Neural progenitor cell (in vitro differentiated cells): ENCODE results near the gene STK10. TPM values are rescaled to one million over a fixed set of nuclear protein-coding genes. Genes with fewer than 3 reads are reported as not detected.

Experiments used
- DNase-seq: peaks from one replicate; pipeline ENCODE4 v3.0.0-alpha.2; 2016; ENCODE audit warnings: low spot score
- H2AFZ ChIP-seq: fragments of 200-600 bp; sonication (generic); replicated peaks from 2 replicates; pipeline ENCODE4 v1.6.1; 2016; ENCODE audit warnings: antibody characterized with exemption
- H3F3A ChIP-seq: fragments of 200-600 bp; sonication (generic); 2 replicates; pipeline ENCODE4 v1.6.1; 2016; ENCODE audit warnings: antibody characterized with exemption, low read depth
- H3K27ac ChIP-seq: fragments of 200-600 bp; sonication (generic); 2 replicates; pipeline ENCODE4 v1.5.1; 2016; ENCODE audit warnings: mild to moderate bottlenecking
- H3K27me3 ChIP-seq: fragments of 200-600 bp; sonication (generic); 2 replicates; pipeline ENCODE4 v1.6.1; 2016; ENCODE audit warnings: mild to moderate bottlenecking, moderate library complexity
- H3K36me3 ChIP-seq: fragments of 200-600 bp; sonication (generic); 2 replicates; pipeline ENCODE4 v1.5.1; 2016
- H3K4me1 ChIP-seq: fragments of 200-600 bp; sonication (generic); 2 replicates; pipeline ENCODE4 v1.6.1; 2016; ENCODE audit warnings: mixed run types
- H3K4me2 ChIP-seq: fragments of 200-600 bp; sonication (generic); 2 replicates; pipeline ENCODE4 v1.6.1; 2016
- H3K4me3 ChIP-seq: fragments of 200-600 bp; sonication (generic); 2 replicates; pipeline ENCODE4 v1.5.1; 2016
- H3K79me2 ChIP-seq: fragments of 200-600 bp; sonication (generic); 2 replicates; pipeline ENCODE4 v1.6.1; 2016; ENCODE audit warnings: low read depth
- H3K9ac ChIP-seq: fragments of 200-600 bp; sonication (generic); 2 replicates; pipeline ENCODE4 v1.6.1; 2016
- H3K9me3 ChIP-seq: fragments of 200-600 bp; sonication (generic); 2 replicates; pipeline ENCODE4 v1.5.1; 2016; ENCODE audit warnings: low read depth
- H4K20me1 ChIP-seq: fragments of 200-600 bp; sonication (generic); 2 replicates; pipeline ENCODE4 v1.6.1; 2016; ENCODE audit warnings: low read depth
- H3K27ac Mint-ChIP-seq: 3 replicates; pipeline ENCODE4 v1.8.0; 2021; ENCODE audit warnings: mixed read lengths
- H3K27me3 Mint-ChIP-seq: 2 replicates; pipeline ENCODE4 v1.8.0; 2022; ENCODE audit warnings: low read depth, mild to moderate bottlenecking, inconsistent platforms, moderate library complexity, mixed read lengths; ENCODE audit not compliant: insufficient read depth
- H3K36me3 Mint-ChIP-seq: 3 replicates; pipeline ENCODE4 v1.8.0; 2021; ENCODE audit warnings: mixed read lengths
- H3K4me1 Mint-ChIP-seq: 3 replicates; pipeline ENCODE4 v1.8.0; 2021; ENCODE audit warnings: mixed read lengths
- H3K4me3 Mint-ChIP-seq: 3 replicates; pipeline ENCODE4 v1.8.0; 2021; ENCODE audit warnings: mild to moderate bottlenecking, moderate library complexity, mixed read lengths
- H3K9me3 Mint-ChIP-seq: 3 replicates; pipeline ENCODE4 v1.8.0; 2020; ENCODE audit warnings: mixed read lengths
- CTCF ChIP-seq: fragments of 200-600 bp; sonication (generic); IDR thresholded peaks from 2 replicates; pipeline ENCODE4 v1.5.1; 2017; ENCODE audit warnings: antibody characterized with exemption, mild to moderate bottlenecking
- EZH2 ChIP-seq: fragments of 200-600 bp; sonication (generic); IDR thresholded peaks from 2 replicates; pipeline ENCODE4 v1.6.1; 2017; ENCODE audit warnings: antibody characterized with exemption, mild to moderate bottlenecking, moderate library complexity
- EZH2phosphoT487 ChIP-seq: fragments of 200-600 bp; sonication (generic); IDR thresholded peaks from 2 replicates; pipeline ENCODE4 v1.6.1; 2017; ENCODE audit warnings: antibody characterized with exemption
- total RNA-seq: library from RNA; depleted of rRNA; stranded (reverse); fragments of >200 nt; gene quantifications from 2 replicates; pipeline ENCODE4 v1.2.3, GENCODE V29; 2015; ENCODE audit warnings: low replicate concordance

STK10 gene
- total RNA-seq, 1 donor from 2014 or later, result 4.4 TPM

DNA sequence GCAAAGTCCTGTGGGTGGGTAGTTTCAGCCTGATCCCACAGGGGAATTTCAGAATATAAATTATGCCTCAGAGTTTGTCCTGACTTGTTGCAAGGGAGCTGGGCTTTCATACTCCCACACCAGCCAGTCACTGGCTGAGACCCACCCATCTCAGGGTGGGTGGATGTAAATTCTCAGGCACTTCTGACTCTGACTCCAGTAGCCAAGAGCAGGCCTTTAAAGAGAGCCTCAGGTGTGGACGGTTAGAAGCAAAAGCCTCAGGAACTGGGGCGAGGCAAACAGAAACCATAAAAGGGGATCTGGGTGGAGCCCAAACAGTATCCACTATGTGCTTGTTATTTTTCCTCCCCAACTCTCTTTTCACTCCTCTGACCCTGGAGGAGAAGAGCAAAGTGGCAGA, 153.0 kb downstream of the STK10 start:
- Mint-ChIP-seq H3K27ac (no peak overlapping the region), H3K9me3 (peaks cover 22% of the 10 kb centered on the region), H3K36me3 (peaks cover 4% of the 10 kb centered on the region), H3K4me1 (no peaks in the 10 kb centered on the region), H3K27me3 (peaks cover 7% of the 10 kb centered on the region), H3K4me3 (no peak overlapping the region)
- Histone ChIP-seq H3F3A (no peaks in the 10 kb centered on the region), H4K20me1 (no peaks in the 10 kb centered on the region), H3K79me2 (no peaks in the 10 kb centered on the region), H3K9ac (no peak overlapping the region), H3K4me1 (no peaks in the 10 kb centered on the region), H3K36me3 (no peaks in the 10 kb centered on the region), H2AFZ (no peak overlapping the region), H3K27me3 (no peaks in the 10 kb centered on the region), H3K4me3 (no peak overlapping the region), H3K27ac (no peak overlapping the region), H3K9me3 (no peaks in the 10 kb centered on the region), H3K4me2 (no peak overlapping the region)
- TF ChIP-seq EZH2phosphoT487 (no peak), CTCF (no peak), EZH2 (no peak)
- no peak for DNase-seq

DNA sequence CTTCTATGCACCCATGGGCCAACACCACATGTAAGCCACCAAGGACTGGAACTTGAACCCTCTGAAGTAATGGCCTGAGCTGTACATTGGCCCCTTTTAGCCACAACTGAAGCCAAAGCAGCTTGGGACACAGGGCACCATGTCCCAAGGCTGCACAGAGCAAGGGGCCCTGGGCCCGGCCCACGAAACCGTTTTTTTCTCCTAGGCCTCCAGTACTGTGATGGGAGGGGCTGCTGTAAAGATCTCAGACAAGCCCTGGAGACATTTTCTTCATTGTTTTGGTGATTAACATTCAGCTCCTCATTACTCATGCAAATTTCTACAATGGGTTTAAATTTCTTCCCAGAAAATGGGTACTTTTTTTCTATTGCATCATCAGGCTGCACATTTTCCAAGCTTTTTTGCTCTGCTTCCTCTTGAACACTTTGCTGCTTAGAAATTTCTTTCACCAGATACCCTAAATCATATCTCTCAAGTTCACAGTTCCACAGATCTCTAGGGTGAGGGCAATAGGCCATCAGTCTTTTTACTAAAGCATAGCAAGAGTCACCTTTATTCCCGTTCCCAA, 156.0 kb downstream of the STK10 start:
- Histone ChIP-seq H3K9ac (no peak overlapping the region), H3K9me3 (no peaks in the 10 kb centered on the region), H2AFZ (no peak overlapping the region), H3K4me2 (no peak overlapping the region), H3K36me3 (no peaks in the 10 kb centered on the region), H3K27me3 (no peaks in the 10 kb centered on the region), H3K79me2 (no peaks in the 10 kb centered on the region), H3K4me1 (no peaks in the 10 kb centered on the region), H3K4me3 (no peak overlapping the region), H3K27ac (no peak overlapping the region), H4K20me1 (no peaks in the 10 kb centered on the region), H3F3A (no peaks in the 10 kb centered on the region)
- no peak for DNase-seq
- H3K4me1 Mint-ChIP-seq, result no peaks in the 10 kb centered on the region
- H3K36me3 Mint-ChIP-seq, result peaks cover 4% of the 10 kb centered on the region
- no peak overlapping the region for H3K4me3 Mint-ChIP-seq
- TF ChIP-seq EZH2phosphoT487 (no peak), CTCF (no peak)
- peaks cover 22% of the 10 kb centered on the region for H3K9me3 Mint-ChIP-seq
- no peak overlapping the region for H3K27ac Mint-ChIP-seq
- H3K27me3 Mint-ChIP-seq, result peaks cover 4% of the 10 kb centered on the region

DNA sequence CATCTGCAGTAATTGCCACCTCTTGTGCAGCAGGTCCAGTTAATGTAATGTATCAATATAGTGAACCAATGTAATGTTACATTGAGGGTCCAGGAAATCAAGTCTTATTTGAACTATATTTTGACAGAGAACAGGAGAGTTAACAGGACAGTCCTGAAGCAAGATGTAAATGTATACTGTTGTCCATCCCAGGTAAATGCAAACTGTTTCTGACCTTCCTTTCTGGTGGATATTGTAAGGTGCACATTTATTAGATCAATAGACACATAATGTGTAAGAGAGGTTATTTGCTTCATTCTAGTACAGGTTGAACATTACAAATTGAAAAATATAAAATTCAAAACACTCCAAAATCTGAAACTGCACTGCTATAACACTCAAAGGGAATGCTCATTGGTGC, 158.1 kb downstream of the STK10 start:
- H3K4me1 ChIP-seq, result no peaks in the 10 kb centered on the region
- Mint-ChIP-seq H3K4me3 (no peak overlapping the region), H3K36me3 (peaks cover 4% of the 10 kb centered on the region), H3K4me1 (no peaks in the 10 kb centered on the region), H3K27ac (no peak overlapping the region), H3K9me3 (peaks cover 20% of the 10 kb centered on the region), H3K27me3 (peaks cover 2% of the 10 kb centered on the region)
- no peak overlapping the region for H3K4me3 ChIP-seq
- no peaks in the 10 kb centered on the region for H3K79me2 ChIP-seq
- no peaks in the 10 kb centered on the region for H3F3A ChIP-seq
- no peaks in the 10 kb centered on the region for H4K20me1 ChIP-seq
- H3K9me3 ChIP-seq, result no peaks in the 10 kb centered on the region
- no peak overlapping the region for H3K4me2 ChIP-seq
- no peaks in the 10 kb centered on the region for H3K27me3 ChIP-seq
- no peak overlapping the region for H3K9ac ChIP-seq
- H3K27ac ChIP-seq, result no peak overlapping the region
- DNase-seq, result no peak
- no peak for TF ChIP-seq CTCF
- no peak for TF ChIP-seq EZH2phosphoT487
- TF ChIP-seq EZH2, result no peak
- H2AFZ ChIP-seq, result no peak overlapping the region
- no peaks in the 10 kb centered on the region for H3K36me3 ChIP-seq
